UCSD-AML1 (cell line): Measurements from ENCODE around the gene BRF1.
"Not testable (repeated sequence)": the region's sequence is repeated elsewhere in the genome, so short reads cannot be mapped to it uniquely, and the experiment has no call there.

Experiments
- DNase-seq: peaks from one replicate; lab custom pipeline; 2025; ENCODE audit not compliant: unreplicated experiment; lab: John Stamatoyannopoulos, UW

The BRF1 gene

DNA sequence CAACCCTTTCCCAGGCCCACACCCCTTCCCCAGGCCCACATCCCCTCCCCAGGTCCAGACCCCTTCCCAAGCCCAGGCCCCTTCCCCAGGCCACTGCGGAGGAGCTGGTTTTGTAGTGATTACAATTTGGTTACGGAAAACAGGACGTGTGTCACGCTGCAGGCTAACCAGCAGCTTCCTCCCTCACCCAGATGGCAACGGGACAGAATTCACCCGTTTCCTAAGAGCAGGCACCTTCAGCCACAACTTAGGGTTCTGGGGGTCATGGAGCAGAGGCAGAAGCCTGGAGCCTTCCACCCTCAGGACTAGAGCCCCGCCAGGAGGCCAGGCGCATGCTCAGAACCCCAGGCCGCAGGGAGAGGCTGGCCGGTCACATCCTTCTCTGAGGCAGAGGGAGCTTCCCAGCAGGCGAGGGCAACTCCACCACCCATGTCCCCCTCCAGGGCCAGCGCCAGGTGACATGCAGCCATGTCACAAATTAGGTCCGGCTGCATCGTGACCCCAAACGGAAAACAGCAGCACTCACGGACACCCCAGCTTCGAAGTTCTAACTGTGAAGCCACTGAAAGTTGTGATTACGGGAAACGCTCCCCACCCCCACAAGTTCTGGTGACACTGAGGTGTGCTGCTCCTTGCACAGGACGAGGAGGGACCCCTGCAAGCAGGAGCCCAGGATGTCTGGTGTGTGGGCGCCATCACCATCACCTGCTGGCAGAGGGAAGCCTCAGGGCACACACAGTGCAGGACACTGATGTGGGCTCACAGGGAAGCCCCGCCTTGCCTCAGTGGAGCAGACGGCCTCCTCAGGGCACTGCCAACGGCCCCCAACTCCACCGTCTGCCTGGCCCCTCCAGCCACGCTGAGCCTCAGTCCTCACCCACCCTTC, 7.7 kb downstream of the BRF1 start:
- peak; percentile 72 for DNase-seq

DNA sequence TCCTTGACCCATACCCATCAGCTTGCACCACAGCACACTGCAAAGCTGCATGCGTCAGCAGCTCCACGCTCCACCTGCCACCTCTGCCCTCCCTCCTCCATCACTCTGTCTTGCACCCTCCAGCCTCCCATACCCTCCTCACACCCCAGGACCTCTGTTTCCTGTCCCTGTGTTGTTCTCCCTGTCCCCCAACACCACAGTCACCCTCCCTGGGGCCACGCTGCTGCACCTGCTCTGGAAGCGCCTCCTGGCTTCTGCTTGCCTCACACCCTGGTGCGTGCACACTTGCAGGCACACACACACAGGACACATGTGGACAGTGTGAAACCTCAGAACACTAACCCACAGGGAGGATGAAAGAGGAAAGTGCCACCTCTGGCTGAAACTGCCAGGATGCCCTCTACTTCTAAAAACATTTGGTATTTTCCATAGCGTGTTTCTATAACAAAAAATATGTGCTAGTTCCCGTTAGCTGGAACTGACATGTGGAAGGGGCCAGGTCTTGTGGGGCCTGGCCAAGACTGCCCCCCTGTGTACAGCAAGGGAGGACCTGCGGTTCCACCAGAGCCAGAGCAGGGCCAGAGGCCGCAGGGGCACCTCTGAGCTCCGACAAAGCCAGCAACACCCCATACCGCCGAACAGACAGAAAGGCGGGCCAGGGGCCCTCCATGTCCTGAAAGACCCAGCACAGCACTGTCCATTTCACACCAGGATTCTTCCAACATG, 10.0 kb downstream of the BRF1 start:
- DNase-seq: no peak

DNA sequence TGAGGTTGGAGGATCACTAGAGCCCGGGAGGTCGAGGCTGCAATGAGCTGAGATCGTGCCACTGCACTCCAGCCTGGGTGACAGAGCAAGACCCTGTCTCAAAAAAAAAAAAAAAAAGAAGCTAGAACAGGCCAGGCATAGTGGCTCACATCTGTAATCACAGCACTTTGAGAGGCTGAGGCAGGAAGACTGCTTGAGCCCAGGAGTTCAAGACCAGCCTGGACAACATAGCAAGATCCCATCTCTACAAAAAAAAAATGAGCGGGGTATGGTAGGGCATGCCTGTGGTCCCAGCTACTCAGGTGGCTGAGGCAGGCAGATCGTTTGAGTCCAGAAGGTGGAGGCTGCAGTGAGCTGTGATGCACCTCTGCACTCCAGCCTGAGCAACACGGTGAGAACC, 11.9 kb downstream of the BRF1 start:
- DNase-seq: not testable (repeated sequence)

DNA sequence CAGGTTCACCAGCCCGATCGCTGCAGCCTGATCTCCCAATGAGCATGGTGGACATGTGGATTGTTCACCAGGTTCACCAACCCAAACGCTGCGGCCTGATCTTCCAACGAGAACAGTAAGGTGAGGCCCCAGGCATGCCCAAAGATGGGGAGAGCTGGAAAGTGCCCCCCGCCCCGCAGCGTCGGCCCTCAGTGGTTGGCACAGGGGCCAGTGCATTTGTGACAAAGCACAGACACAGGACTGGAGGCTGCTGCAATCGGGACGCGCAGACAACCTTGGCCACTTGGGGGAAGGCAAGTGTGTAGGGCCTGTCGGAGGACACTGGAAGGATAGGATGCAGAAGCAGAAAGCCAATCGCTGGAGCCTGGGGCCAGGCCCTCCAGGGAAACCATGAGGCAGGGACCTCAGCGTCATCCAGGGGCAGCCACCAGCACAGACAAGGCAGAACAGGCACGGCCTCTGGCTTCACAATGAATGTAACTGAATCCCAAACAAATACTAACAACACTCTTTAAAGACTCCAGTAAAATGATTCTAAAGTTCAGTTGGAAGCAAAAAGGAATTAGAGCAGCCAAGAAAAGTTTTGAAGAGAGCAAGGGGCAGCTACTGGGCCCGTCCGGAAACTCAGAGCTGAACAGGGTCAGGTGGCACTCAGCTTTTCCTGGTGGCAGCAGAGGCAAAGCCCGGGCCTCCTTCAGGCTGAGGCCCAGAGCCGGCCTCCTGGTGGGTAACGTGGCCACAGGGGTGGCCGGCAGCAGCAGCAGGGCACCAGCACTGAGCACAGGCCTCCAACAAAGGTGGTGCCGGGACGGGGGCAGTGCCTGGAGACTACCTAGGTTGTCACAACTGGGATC, 13.3 kb downstream of the BRF1 start:
- DNase-seq: no peak

DNA sequence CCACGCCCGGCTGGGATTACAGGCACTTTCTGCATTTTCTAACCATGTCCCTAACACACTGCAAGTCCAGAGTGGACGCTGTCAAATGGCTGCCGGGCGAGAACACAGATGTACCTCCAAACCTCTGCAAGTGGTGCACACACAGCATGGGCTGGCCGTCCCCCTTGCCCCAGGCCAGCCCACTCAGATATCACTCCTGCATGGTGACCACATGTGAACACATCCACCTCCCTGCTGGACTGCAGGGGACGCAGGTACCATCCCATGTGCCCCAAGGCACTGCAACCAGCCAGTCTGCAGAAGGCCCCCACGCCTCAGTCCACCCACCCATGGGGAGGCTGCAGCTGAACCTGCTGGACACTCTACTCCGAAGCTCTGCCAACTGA, 14.0 kb downstream of the BRF1 start:
- no peak for DNase-seq

DNA sequence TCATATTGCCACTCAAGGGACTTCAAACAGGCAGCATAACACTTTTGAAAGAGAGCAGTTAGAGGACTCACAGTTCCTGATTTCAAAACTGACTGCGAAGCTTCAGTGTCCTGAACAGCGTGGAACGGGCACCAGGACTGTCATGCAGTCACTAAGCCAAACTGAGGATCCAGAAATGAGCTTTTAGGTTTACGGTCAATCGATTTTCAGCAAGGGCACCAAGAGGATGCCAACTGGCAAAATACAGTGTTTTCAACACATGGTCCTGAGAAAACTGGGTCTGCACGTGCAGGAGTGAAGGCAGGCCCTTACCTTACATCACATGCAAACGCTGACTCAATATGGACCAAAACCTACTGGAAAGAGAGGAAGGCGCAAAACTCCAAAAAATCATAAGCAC, 15.6 kb downstream of the BRF1 start:
- no peak for DNase-seq

DNA sequence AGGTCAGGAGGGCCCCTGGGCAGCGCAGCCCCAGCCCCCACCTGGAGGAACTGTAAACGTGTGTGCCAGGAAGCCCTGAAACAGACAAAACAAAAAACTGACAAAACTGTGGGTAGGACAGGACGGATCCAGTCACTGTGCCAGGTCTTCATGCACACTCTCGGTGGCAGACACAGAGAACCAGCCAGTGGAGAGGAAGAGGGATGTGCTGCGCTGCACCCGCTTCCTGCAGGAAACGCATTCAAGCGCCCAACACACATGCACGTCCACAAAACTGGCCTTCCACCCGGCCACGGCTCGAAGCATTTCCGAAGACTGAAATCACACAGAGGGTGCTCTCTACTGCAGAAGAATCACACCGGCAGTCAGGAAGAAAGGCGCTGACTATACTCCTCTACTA, 16.9 kb downstream of the BRF1 start:
- peak; percentile 80 for DNase-seq

DNA sequence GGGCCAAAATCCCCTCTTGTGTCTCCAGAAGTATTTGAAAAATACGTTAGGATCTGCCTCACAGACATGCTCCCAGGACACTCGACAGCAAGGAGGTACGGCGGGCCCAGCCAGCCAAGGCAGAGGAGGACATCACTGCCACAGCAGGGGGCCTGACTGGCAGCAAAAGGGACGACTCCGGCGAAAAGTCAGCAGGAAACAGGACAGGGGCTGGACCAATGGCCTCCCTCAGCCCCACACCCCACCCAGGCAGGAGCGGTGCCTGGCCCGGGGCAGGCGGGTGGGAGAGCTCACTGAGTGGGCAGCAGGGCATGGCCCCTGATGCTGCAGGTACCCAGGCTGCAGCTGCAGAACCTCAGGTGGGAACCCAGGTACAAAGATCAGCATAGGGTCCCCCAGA, 17.8 kb downstream of the BRF1 start:
- DNase-seq: no peak

DNA sequence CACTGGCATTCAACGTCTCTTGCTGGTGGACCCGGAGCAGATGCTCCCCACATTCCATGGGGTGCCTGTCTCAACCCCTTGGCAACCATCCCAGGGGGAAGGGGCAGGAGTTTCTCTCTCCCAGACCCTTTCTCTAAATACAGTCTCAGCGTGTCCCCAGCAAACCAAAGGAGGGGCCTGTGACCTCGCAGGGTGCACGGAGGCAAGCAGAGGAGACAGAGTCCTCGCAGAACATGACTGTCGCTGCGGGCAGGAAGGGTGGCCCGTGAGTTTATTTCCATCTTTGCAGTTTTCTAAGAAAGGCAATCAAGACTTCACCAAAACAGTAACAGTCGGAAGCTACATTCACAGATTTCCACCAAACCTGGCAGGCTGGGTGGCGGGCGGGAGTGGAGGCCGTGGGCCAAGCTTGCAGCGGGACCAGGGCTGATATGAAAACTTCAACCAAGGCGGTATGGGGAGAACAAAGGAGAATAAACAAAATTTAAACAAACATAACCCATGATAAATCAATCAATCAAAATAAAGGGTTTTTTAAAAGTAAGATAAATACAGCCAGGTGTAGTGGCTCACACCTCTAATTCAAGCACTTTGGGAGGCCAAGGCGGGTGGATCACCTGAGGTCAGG, 18.6 kb downstream of the BRF1 start:
- no peak for DNase-seq

DNA sequence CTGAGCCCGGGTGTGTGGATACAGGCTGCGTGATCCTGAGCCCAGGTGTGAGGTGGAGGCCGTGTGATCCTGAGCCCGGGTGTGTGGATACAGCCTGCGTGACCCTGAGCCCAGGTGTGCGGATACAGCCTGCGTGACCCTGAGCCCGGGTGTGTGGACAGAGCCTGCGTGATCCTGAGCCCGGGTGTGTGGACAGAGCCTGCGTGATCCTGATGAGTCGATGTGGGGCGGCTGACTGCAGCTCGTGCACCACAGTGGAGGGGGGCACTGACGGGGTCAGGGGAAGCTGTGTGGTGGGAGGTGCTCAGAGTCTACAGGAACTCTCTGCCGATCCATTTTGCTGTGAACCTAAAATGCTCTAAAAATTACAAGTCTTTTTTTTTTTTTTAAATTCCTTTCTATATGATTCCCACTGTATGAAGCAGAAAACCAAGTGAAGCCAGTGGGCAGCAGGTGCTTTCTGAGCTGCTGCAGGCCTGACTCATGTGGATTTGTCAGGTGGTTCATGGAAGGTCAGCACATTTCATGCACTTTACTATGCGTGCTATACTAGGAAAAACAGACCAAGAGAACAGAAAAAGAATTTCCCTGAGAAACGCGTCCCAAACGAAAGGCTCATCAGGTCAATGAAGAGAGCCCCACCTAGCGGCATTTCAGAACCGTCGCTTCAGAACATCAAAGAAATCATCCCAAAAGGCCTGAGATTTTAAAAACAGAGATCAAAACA, 19.3 kb downstream of the BRF1 start:
- DNase-seq: no peak

DNA sequence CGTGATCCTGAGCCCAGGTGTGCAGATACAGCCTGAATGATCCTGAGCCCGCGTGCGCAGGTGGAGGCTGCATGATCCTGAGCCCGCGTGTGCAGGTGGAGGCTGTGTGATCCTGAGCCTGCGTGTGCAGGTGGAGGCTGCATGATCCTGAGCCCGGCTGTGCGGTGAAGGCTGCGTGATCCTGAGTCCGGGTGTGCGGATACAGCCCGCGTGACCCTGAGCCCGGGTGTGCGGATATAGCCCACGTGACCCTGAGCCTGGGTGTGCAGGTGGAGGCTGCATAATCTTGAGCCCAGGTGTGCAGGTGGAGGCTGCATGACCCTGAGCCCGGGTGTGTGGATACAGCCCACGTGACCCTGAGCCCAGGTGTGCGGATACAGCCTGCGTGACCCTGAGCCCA, 20.3 kb downstream of the BRF1 start:
- DNase-seq: no peak

DNA sequence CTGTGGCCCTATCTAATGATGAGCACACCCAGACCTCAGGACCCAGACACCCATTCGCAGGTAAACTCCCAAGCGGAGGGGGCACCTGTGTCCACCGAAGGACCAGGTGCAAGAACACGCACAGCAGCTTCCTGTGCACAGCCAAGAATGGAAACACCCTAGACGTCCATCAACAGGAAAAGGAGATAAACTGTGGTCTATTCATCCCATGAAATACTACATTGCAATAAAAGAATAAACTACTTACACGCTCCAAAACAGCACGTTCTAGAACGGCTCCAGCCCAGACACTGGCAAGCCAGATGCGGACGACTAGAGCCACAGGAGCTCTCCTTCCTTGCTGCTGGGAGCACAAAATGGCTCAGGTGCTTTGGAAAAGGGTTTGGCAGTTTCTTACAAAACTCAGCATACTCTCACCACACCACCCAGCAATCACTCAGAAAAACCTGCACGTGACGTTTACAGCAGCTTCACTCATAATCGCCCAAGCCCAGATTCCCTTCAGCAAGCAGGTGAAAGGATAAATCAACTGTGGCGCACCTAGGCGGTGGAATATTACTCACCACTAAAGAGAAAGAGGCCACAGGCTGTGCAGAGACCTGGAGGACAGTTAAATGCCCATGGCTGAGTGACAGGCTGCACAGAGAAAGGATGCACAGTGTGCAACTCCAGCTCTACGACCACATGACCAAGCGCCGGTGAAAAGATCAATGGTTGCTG, 21.0 kb downstream of the BRF1 start:
- no peak for DNase-seq

DNA sequence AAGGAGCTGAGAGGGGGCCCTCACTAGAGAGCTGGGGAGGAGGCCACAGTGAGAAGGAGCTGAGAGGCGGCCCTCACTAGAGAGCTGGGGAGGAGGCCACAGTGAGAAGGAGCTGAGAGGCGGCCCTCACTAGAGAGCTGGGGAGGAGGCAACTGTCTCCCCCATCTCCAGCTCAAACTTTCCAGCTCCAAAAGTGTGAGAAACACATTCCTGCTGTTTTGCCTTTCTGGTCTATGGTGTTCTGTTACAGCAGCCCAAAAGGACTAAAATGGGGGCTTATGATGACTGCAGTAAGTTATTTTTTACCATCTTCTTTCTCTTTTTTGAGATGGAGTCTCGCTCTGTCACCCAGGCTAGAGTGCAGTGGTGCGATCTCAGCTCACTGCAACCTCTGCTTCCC, 23.4 kb downstream of the BRF1 start:
- not testable (repeated sequence) for DNase-seq

DNA sequence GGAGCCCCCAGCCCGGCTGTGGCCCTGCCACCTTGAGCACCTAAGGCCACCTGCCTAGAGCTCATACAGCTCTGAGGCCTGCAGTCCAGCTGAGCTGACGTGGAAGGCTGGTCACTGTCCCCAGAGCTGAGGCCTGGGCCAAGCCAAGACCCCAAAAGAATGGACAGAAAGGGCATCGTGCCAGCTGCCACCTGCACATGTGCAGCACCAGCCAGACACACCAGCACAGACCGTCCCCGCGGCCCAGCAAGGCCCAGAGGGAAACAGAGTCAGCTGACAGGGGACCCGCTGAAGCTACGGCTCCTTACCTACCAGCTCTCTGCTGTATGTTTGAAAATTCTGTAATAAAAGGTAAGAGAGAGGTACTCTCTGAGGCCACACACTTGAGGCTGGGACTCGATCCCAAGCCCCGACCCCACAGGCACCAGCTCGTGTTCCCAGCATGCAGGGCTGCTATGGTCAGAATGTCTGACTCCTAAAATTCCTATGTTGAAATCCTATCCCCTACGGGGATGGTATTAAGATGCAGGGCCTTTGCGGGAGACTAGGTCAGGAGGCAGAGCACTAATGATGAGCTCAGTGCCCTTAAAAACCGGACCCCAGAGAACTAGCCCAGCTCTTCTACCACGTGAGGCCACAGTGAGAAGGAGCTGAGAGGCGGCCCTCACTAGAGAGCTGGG, 25.4 kb downstream of the BRF1 start:
- no peak for DNase-seq

DNA sequence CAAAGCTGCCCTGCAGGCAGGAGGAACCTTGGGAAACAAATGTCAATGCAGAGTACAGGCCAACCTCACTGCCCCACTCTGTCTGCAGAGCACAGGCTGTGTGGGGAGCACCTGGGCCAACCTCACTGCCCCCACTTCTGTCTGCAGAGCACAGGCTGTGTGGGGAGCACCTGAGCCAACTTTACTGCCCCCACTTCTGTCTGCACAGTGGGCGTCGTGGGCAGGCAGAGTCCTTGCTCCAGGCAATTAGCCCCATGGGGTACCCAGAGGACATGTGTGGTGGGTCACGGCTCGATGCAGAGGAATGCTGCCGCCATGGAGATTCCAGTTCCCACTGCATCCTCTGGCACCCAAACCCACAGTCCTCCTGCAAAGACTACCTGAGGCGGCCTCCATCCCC, 26.2 kb downstream of the BRF1 start:
- DNase-seq: no peak

DNA sequence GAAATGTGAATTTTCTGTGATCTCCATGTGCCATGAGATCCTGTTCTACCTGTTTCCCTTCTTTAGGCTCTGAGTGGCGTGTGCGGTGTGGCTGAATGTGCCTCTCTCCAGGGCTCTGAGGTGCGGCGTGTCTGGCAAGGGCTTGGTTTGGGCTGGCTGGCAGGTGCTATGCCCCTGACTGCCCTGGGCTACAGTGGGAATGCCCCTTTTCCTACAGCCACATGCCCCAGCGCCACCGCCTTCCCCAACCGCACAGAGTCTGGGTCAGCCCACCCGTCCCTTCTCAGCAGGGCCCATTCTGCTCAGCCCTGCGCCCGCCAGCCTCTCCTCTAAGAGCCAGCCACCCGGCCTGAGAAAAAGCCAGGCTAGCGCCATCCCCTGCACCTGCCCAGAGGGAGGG, 27.7 kb downstream of the BRF1 start:
- no peak for DNase-seq

DNA sequence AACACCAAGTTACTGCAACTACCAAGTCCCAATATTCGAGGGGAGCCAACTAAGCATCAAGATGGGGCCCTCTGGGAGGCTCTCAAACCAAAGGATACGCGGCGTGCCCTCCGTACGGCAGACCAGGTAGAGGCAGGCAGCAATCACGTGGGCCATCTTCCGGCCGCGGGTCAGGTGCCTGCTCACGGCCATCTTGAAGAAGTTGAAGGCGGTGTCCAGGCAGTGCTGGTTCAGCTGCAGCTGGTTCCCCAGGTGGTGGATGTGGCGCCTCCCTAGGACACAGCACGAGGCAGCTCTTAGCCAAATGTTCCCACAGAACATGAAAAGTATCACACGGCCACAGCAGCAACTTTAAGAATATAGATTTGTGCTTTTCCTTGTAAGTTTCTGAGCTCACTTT, 28.2 kb downstream of the BRF1 start:
- DNase-seq: no peak

DNA sequence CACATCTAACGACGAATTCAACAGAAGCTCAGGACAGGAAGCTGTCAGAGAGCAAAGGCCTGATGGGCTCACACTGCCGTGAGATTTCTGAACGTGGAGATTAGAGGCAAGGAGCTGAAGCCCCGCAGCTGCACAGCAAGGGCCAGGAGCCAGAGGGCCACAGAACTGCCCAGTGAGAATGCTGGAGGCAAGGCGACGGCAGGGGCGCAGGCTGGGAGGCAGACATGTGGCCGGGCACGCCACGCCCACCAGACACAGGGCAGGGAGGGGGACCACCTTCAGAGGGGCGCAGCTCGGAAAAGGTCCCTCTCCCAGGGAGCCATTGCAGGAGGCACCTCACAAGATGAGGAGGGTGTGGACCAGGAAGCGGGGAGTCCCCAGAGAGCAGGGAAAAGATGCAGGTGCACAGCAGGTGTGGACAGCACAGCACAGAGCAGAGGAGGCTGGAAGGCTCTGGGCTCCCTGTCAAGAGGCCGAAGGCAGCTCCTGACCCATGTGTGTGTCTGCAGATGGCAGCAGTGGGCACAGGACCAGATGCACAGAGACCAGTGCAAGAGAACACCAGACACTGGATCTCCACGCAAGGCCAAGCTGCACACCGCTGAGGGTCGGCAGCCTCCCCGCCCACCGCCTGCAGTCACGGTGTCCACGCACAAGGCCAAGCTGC, 29.4 kb downstream of the BRF1 start:
- no peak for DNase-seq

DNA sequence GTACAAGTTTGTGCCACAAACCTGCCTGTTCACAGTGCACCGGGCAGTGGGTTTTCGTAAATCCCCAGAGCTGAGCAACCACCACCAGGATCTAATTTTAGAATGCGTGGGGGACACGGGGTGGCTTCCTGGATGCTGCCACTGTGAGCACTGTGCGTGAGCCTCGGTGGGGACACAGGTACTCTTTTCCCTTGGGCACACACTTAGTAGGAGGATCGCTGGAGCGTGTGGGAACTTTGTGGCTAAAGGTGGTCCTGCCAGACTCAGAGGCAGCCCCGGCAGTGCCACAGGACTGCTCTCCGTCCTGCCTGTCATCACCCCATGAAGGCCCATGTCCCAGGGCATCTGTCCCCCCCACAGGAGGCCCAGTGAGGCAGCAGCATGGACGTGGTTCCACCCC, 31.4 kb downstream of the BRF1 start:
- no peak for DNase-seq
